ENCODE measurements around the gene MMP2.

The MMP2 gene

GRCh38 chr16:55530316-55530856 lies 51.4 kb downstream of the MMP2 start (continued):
- TF ChIP-seq ZNF791 (tag by site-specific recombination; IDR thresholded peaks at IDR 0.05) (no peak), ZNF239 (tag by site-specific recombination; IDR thresholded peaks at IDR 0.05) (no peak), ZNF677 (tag by site-specific recombination; IDR thresholded peaks at IDR 0.05) (no peak), REPIN1 (tag by site-specific recombination; IDR thresholded peaks at IDR 0.05; ENCODE audit: low read depth) (no peak), SCRT1 (tag by site-specific recombination; IDR thresholded peaks at IDR 0.05; ENCODE audit: borderline replicate concordance) (no peak), ZNF214 (tag by site-specific recombination; IDR thresholded peaks at IDR 0.05; ENCODE audit: borderline replicate concordance) (no peak), ZBTB10 (tag by site-specific recombination; IDR thresholded peaks at IDR 0.05) (no peak), ZFP3 (tag by site-specific recombination; IDR thresholded peaks at IDR 0.05; ENCODE audit: low read depth) (no peak), ZNF175 (tag by site-specific recombination; IDR thresholded peaks at IDR 0.05) (no peak), ZNF223 (tag by site-specific recombination; IDR thresholded peaks at IDR 0.05) (no peak), GLIS1 (tag by site-specific recombination; IDR thresholded peaks at IDR 0.05) (no peak), ZNF776 (tag by site-specific recombination; IDR thresholded peaks at IDR 0.05; ENCODE audit: borderline replicate concordance) (no peak), ZNF174 (tag by site-specific recombination; IDR thresholded peaks at IDR 0.05) (no peak), BCL6B (tag by site-specific recombination; IDR thresholded peaks at IDR 0.05) (no peak), WT1 (tag by site-specific recombination; IDR thresholded peaks at IDR 0.05) (no peak), BCL11B (tag by site-specific recombination; IDR thresholded peaks at IDR 0.05; ENCODE audit: low read depth) (no peak)

DNA sequence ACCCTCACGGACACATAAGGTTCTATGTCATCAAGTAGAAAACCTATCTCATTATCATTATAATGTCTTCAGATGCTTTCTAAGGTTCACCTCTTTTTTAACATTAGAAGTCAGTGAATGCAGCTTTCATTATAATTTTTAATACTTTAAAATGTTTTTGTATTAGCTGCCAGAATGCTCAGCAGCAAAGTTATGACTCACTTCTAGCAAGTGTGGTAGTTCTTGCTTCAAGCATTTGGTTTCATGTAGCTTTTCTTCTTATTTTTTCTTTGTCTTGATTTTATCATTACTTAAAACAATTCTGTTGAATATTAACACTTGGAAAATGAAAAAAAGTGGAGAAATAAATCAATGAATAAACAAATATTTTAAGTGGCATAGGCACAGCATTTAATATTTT lies 53.2 kb downstream of the MMP2 start:
- H3K9me3 ChIP-seq (ENCODE audit: control insufficient read depth, insufficient read depth, low read depth, low read length), result no peaks in the 10 kb centered on the region
- no peak overlapping the region for H3K4me3 ChIP-seq (ENCODE audit: low read depth, low read length)
- peaks cover 3 to 6% of the 10 kb centered on the region in 2 experiments for H3K36me3 ChIP-seq (ENCODE audit: control insufficient read depth in 2 of 2, insufficient read depth in 1 of 2, low read length in 2 of 2)
- ChIA-PET CTCF (interaction anchor here (3.3 kb wide), 1 partner anchor 67 kb away, joined by 21 read pairs; no protein-coding TSS in a partner anchor), POLR2A (no interaction called here)
- no peak overlapping the region for H3K27ac ChIP-seq (ENCODE audit: extremely low read depth, low read depth, low read length)
- no peaks in the 10 kb centered on the region for H3K4me1 ChIP-seq (ENCODE audit: control insufficient read depth, insufficient read depth, low read length)
- TF ChIP-seq ZNF837 (tag by site-specific recombination; IDR thresholded peaks at IDR 0.05) (no peak), KLF8 (tag by site-specific recombination; IDR thresholded peaks at IDR 0.05) (no peak), ZNF433 (tag by site-specific recombination; IDR thresholded peaks at IDR 0.05; ENCODE audit: low read depth) (no peak), SCRT2 (tag by site-specific recombination; IDR thresholded peaks at IDR 0.05) (no peak), GLI4 (tag by site-specific recombination; IDR thresholded peaks at IDR 0.05) (no peak), ZBTB48 (tag by site-specific recombination; IDR thresholded peaks at IDR 0.05) (no peak), ZFP37 (tag by site-specific recombination; IDR thresholded peaks at IDR 0.05) (no peak), ZNF19 (tag by site-specific recombination; IDR thresholded peaks at IDR 0.05; ENCODE audit: low read depth) (no peak), ZNF112 (tag by site-specific recombination; IDR thresholded peaks at IDR 0.05) (no peak), SP2 (tag by site-specific recombination; IDR thresholded peaks at IDR 0.05) (no peak), ZNF140 (tag by site-specific recombination; IDR thresholded peaks at IDR 0.05) (no peak), ZNF311 (tag by site-specific recombination; IDR thresholded peaks at IDR 0.05; ENCODE audit: borderline replicate concordance) (no peak), ZNF544 (tag by site-specific recombination; IDR thresholded peaks at IDR 0.05) (no peak), ZNF423 (tag by site-specific recombination; IDR thresholded peaks at IDR 0.05) (no peak), ZNF792 (tag by site-specific recombination; IDR thresholded peaks at IDR 0.05) (no peak), KLF7 (tag by site-specific recombination; IDR thresholded peaks at IDR 0.05; ENCODE audit: borderline replicate concordance) (no peak)
- TF ChIP-seq, protein P1, sequence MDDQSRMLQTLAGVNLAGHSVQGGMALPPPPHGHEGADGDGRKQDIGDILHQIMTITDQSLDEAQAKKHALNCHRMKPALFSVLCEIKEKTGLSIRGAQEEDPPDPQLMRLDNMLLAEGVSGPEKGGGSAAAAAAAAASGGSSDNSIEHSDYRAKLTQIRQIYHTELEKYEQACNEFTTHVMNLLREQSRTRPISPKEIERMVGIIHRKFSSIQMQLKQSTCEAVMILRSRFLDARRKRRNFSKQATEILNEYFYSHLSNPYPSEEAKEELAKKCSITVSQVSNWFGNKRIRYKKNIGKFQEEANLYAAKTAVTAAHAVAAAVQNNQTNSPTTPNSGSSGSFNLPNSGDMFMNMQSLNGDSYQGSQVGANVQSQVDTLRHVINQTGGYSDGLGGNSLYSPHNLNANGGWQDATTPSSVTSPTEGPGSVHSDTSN (CRISPR knock-in tag; IDR thresholded peaks at IDR 0.05), result no peak
- TF ChIP-seq, protein P2, sequence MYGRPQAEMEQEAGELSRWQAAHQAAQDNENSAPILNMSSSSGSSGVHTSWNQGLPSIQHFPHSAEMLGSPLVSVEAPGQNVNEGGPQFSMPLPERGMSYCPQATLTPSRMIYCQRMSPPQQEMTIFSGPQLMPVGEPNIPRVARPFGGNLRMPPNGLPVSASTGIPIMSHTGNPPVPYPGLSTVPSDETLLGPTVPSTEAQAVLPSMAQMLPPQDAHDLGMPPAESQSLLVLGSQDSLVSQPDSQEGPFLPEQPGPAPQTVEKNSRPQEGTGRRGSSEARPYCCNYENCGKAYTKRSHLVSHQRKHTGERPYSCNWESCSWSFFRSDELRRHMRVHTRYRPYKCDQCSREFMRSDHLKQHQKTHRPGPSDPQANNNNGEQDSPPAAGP (tag by site-specific recombination; IDR thresholded peaks at IDR 0.05), result no peak

Data from HEK293 (cell line).